PC-9 (cell line): ENCODE data around the gene FANCG.
A peak's percentile ranks its signal among the peaks of the same experiment; 100 is the strongest.

Experiments
- CTCF ChIP-seq: fragments of 200-600 bp; sonication (generic); conservative IDR thresholded peaks from 2 replicates; pipeline ENCODE4 v1.6.1; 2017; ENCODE audit warnings: mixed run types, antibody characterized with exemption, mild to moderate bottlenecking, moderate library complexity
- EZH2 ChIP-seq: fragments of 200-600 bp; sonication (generic); IDR thresholded peaks from 2 replicates; pipeline ENCODE4 v1.8.0; 2017; ENCODE audit warnings: antibody characterized with exemption, low read depth

GRCh38 chr9:35116898-35117551 is 37.3 kb upstream of the FANCG start:
- TF ChIP-seq CTCF (peak; percentile 79), EZH2 (no peak)
